ENCODE measurements around the gene RDH16.
"Not testable (repeated sequence)": the region's sequence is repeated elsewhere in the genome, so short reads cannot be mapped to it uniquely, and the experiment has no call there.

RDH16 gene

DNA sequence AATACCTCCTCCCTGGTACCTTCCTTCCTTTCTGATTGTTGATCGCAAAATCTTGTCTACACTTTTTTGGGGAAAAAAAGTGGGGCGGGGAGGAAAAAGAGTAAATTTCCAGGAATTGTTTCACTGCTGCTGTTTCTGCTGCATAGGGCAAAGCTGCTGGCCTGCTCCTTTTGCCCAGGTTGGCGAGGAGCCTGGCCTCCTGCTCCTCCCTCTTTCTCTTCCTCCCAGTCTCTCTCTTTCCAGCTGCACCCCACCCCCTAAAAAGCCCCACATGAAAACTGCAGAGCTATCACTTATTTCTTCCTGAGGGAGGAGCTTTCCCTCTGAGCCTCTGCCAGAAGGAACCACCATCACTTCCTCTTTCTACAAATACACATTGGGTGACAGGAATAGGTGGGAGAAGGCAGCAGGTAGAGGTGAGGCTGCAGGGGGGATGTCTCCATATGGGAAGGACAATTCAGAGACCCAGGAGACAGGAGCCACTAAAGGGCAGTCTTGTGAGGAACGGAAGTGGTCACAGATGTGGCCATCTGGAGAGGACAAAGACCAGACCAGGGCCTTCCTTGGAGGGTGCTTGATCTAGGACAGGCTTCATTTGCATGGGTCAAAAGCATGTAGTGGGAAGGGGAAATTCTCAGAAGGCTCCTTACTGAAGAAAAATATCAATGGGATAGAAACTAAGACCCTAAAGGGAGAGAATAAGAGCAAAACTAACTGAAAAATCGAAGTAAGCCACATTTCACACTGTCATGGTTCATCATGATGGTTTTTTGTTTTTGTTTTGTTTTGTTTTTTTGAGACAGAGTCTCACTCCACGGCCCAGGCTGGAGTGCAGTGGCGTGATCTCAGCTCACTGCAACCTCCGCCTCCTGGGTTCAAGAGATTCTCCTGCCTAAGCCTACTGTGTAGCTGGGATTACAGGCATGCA, 34.2 kb upstream of the RDH16 start:
- no peak for DNase-seq
- in situ Hi-C loops (cut with HindIII; ENCODE audit: low pct_ligation_motif_present, low pct_unique_long_range_greater_than_20kb, low sequenced_read_pairs), result no loop called here

DNA sequence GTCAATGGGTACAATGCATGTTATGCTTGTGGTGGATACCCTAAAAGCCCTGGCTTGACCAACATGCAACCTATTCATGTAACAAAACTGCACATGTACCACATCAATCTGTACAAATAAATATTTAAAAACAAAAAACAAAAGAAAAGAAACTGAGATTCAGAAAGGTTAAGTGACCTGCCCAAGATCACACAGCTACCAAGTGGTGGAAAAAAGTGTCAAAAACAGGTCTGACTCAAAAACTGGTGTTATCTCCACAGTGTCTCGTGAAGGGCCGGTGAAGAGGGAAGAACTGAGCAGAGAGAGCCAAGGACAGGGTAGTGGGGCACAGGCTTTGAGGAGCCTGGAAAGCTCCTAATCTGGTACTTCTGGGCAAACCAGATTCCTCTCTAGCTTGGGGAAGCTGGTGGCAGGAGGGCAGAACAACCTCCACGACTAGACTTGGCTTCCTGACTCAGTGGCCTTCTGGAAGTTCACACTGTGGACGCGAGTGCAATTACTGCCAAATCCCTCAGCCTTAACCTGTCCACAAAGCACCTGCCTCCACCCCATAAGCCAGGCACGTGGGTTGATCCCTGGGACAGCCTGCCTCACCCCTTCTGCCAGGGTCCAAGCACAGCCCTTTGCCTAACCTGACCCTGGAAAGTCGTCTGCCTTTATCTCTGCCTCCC, 33.4 kb upstream of the RDH16 start:
- in situ Hi-C loops (cut with HindIII; ENCODE audit: low pct_ligation_motif_present, low pct_unique_long_range_greater_than_20kb, low sequenced_read_pairs), result no loop called here
- no peak for DNase-seq

DNA sequence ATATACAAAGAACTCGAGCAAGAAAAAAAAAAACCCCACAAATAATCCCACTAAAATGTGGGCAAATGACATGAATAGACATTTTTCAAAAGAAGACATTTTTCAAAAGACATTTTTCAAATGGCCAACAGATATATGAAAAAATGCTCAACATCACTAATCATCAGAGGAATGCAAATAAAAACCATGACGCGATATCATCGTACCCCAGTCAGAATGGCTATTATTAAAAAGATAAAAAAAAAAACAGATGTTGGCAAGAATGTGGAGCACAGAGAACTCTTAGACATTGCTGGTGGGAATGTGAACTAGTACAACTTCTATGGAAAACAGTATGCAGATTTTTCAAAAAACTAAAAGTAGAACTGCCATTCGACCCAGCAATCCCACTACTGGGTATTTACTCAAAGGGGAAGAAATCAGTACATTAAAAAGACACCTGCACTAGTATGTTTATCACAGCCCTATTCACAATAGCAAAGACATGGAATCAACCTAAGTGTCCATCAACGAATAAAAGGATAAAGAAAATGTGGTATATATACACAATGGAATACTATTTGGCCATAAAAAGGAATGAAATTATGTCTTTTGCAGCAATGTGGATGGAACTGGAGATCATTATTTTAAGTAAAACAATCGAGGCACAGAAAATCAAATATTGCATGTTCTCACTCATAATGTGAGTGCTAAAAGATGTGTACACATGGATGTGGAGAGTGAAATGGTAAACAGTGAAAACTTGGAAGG, 32.6 kb upstream of the RDH16 start:
- in situ Hi-C loops (cut with HindIII; ENCODE audit: low pct_ligation_motif_present, low pct_unique_long_range_greater_than_20kb, low sequenced_read_pairs), result no loop called here
- no peak for DNase-seq

DNA sequence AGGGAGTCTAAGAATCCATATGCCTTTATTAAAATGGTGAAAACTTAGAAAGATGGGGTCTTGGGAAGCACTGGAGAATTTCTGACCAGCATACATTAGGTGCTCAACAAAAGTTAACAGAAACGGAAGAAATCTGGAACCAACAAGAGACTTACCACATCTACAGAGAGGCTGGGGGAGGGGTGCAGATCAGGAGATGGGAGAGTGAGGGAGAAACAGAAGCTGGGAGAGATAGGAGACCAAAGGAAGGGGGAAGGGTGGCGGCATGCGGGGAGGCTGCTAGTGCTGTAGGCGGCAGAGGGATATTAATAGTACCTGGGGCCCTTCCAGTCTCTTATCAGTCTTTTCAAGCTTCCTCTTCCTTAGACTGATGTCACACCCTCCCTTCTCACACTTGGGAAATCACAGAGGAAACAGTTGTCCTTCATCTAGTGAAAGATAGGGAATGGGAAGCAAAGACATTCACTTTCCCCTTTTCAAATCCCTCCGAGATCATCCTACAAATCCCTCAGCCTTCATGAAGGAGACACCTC, 30.9 kb upstream of the RDH16 start:
- in situ Hi-C loops (cut with HindIII; ENCODE audit: low pct_ligation_motif_present, low pct_unique_long_range_greater_than_20kb, low sequenced_read_pairs), result no loop called here

DNA sequence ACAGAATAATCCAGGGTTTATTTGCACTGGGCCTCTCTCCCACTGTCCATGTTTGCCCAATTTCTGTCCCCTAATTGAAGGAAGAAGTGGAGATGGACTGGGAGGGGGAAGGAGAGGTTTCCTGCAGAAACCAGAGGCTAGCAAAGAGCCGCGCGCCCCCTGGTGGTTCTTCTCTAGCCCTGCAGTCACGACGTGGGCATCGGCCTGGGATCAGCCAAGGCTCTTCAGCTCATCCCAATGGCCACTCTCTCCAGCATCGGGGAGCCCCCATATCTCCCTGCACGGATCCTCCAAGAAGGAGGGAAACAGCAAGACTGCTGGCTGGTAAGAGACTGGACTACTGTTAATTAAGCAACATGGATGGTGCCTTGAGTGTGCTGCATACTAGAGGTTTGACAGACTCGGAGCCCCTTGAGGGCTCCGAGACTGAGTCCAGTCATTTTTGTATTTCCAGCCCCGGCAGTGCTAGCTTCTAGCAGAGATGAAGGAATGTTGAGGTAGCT, 30.2 kb upstream of the RDH16 start:
- DNase-seq, result peak; percentile 80
- in situ Hi-C loops (cut with HindIII; ENCODE audit: low pct_ligation_motif_present, low pct_unique_long_range_greater_than_20kb, low sequenced_read_pairs), result no loop called here

More for the DNA sequence above, 30.9 kb upstream of the RDH16 start:
- DNase-seq, result no peak

DNA sequence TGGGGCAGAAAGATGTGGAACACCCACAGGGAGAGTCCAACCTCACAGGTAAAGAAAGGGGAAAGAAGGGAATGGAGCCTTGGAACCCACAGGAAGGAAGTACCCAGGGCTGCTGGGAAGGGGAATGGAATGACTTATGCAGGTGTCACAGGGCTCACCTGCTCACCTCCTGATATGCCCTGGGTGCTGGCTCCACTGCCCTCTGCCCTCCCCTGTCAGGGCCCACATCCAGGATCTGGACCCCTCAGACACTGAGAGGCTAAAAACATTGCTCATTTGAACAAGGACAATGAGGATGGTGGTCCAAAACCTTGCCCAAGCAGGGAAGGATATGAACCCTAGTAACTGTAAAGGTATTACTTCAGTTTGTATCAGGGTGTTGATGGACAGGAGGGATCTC, 29.6 kb upstream of the RDH16 start:
- in situ Hi-C loops (cut with HindIII; ENCODE audit: low pct_ligation_motif_present, low pct_unique_long_range_greater_than_20kb, low sequenced_read_pairs), result no loop called here
- no peak for DNase-seq

DNA sequence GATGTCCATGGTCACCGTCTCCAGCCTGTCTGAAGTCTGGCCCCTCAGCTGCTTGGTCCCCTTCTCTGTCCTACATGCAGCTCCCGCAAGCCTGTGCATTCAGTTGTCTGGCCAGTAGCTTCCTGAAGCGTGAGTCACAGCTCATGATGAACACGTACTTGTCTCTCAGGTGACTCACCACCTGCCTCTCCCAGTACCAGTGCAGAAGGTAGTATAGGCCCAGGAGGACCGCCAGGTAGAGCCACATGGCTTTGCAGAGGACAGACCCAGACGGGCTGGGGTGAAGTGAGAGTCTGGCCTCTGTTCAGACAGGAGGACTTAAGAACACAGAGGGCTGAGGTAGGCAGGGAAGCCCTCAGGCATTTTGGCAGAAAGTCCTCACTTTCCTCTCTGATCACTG, 28.3 kb upstream of the RDH16 start:
- in situ Hi-C loops (cut with HindIII; ENCODE audit: low pct_ligation_motif_present, low pct_unique_long_range_greater_than_20kb, low sequenced_read_pairs), result not testable (repeated sequence)
- peak; percentile 80 for DNase-seq

DNA sequence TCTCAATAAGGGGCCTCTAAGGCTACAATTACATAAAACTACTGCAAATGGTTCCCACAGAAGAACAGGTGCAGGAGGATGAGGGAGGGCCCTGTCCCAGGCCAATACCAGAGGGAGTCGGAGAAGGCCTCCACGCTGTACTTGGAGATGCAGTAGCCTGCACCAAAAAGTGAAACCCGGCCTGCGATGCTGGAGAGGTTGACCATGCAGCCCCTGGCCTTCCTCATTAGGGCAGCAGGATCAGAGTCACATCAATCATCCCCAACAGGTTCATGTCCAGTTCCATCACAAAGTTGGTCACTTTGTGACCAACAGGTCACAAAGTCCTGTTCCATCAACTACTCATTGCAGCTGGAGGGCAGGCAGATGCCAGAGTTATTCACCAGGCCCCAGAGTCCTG, 26.0 kb upstream of the RDH16 start:
- in situ Hi-C loops (cut with HindIII; ENCODE audit: low pct_ligation_motif_present, low pct_unique_long_range_greater_than_20kb, low sequenced_read_pairs), result no loop called here
- DNase-seq, result no peak

DNA sequence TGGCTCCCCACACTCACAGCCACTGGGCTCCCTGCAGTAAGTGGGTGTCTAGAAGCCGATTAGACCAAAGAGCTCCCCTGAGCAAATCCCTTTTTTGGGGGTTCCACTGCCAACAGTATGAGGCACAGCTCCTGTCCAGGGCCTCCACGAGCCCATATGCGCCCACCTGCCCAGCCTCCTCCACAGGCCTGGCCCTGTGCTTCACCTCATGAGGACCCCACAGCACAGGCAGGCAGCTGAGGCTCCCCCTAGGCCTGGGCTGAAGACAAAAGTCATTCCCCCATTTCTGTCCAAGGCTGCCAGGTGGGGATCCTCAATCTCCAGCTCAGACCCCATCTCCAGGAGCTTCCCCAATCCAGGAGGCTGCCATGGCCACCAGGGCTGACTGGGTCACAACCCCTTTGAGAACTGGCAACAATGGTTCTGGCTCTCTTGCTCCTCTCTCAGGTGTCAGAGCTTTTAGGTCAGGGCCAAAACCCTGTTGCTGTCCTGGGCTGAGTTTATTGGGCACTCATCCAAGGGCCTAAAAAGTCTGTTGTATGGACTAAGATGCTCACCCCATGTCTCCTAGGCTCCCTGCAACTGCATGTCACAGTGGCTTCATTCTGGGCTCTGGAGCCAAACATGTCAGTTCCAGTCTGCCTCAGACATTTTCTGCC, 25.3 kb upstream of the RDH16 start:
- DNase-seq; in situ Hi-C loops (cut with HindIII; ENCODE audit: low pct_ligation_motif_present, low pct_unique_long_range_greater_than_20kb, low sequenced_read_pairs): not testable (repeated sequence)

DNA sequence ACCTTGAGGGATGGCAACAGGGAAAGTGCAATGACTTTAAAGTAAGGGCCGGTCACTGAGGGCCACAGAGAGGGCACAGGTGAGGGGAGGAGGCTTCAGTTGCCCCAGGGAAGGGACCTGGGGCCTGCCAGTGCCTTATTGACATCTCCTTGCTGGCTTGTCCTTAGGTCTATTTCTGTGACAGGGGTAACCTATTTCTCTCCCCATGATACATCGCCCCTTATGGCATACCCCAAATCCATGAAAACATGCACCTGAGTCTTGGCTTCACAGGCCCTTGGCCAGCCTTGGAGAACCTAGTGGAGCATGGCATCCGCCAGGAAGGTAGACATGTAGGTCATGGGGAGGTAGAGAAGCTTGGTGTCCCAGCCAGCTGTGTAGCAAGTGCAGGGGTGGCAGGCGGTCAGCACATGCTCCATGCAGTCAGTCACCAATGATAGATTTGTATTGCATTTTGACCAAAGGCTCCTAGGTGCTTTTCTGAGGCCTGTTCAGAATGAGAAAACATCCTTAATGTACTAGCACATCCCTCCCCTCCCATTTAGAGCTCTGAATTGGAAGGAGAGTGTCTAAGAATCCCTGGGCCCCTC, 23.6 kb upstream of the RDH16 start:
- in situ Hi-C loops (cut with HindIII; ENCODE audit: low pct_ligation_motif_present, low pct_unique_long_range_greater_than_20kb, low sequenced_read_pairs), result no loop called here
- no peak for DNase-seq

DNA sequence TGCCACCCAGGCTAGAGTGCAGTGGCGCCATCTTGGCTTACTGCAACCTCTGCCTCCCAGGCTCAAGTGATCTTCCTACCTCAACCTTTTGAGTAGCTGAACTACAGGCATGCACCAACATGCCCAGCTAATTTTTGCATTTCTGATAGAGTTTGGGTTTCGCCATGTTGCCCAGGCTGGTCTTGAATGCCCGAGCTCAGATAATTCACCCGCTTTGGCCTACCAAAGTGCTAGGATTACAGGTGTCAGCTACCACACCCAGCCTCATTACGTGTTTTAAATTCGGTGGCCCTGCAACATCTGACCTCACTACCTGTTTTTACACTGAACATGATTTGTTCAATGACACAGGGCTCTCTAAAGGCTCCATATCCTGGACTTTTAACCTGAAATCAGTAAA, 22.9 kb upstream of the RDH16 start:
- in situ Hi-C loops (cut with HindIII; ENCODE audit: low pct_ligation_motif_present, low pct_unique_long_range_greater_than_20kb, low sequenced_read_pairs), result no loop called here
- no peak for DNase-seq

DNA sequence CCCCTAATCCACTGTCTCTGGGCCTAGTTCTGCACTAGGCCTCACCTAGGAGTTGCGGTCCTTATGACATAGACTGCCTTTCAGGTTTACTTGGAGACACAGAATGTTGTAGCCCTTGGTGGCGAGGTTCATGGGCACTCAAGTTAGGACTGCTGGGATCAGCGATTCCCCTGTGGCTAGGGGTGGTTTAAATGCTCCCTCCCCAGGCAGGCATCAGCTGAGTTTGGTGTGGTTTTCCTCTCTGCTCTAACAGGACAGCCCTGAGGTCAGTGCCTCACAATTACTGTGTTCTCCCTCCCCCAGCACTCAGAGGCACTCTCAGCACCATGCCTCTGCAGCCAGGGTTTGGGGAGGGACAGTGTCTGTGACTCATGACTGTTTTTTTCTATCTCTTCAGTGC, 22.2 kb upstream of the RDH16 start:
- in situ Hi-C loops (cut with HindIII; ENCODE audit: low pct_ligation_motif_present, low pct_unique_long_range_greater_than_20kb, low sequenced_read_pairs), result no loop called here
- DNase-seq, result no peak

DNA sequence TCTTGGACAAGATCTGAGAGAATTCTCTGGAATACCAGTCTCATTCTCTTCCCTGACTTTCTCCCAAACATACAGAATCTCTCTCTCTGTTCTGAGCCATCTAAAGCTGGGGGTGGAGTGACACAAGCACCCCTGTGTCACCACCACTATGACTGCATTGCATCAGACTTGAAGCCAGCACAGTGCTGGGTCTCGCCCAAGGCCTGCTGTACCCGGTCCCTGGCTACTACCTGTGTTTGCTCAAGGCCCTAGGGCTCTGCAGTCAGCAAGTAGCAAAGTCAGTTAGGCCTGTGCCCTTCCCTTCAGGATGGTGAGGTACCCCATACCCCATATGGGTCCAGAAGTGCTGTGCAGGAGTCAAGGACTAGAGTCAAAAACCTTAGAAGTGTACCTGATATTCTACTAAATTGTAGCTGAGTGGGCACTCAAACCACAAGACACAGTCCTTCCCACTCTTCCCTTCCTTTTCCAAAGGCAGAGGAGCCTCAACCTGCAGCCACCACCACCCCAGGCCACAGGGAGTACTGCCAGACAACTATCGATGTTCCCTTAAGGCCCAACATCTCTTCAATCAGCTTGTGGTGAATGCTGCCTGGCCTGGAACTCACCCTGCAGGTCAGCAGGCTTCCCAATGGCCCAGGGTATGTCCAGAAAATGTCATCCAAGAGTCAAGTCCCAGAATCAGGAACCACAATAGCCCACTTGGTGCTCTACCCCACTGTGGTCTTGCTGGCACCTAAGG, 21.2 kb upstream of the RDH16 start:
- in situ Hi-C loops (cut with HindIII; ENCODE audit: low pct_ligation_motif_present, low pct_unique_long_range_greater_than_20kb, low sequenced_read_pairs), result no loop called here
- no peak for DNase-seq

DNA sequence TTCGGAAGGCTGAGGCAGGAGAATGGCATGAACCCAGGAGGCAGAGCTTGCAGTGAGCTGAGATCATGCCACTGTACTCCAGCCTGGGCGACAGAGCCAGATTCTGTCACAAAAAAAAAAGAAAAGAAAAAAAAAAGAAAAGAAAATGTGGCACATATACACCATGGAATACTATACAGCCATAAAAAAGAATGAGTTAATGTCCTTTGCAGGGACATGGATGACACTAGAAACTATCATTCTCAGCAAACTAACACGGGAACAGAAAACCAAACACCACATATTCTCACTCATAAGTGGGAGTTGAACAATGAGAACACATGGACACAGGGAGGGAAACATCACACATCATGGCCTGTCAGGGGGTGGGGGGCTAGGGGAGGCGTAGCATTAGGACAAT, 20.0 kb upstream of the RDH16 start:
- DNase-seq; in situ Hi-C loops (cut with HindIII; ENCODE audit: low pct_ligation_motif_present, low pct_unique_long_range_greater_than_20kb, low sequenced_read_pairs): not testable (repeated sequence)

DNA sequence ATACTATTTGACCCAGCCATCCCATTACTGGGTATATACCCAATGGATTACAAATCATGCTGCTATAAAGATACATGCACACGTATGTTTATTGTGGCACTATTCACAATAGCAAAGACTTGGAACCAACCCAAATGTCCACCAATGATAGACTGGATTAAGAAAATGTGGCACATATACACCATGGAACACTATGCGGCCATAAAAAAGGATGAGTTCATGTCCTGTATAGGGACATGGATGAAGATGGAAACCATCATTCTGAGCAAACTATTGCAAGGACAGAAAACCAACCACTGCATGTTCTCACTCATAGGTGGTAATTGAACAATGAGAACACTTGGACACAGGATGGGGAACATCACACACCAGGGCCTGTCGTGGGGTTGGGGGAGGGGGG, 16.8 kb upstream of the RDH16 start:
- in situ Hi-C loops (cut with HindIII; ENCODE audit: low pct_ligation_motif_present, low pct_unique_long_range_greater_than_20kb, low sequenced_read_pairs); DNase-seq: not testable (repeated sequence)

DNA sequence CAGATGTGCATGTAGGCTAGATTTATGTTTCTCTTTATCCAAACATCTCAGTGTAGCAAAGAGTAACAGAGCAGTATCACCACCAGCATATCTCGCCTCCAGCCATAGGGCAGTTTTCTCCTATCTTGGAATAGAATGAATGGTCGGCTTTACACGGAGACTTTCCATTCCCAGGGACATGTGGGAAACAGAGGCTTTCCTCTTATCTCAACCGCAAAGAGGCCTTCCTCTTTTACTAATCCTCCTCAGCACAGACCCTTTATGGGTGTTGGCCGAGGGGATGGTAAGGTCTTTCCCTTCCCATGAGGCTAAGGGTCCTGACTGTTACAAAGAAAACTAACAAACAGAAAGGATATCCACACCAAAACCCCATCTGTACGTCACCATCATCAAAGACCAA, 11.5 kb upstream of the RDH16 start:
- DNase-seq; in situ Hi-C loops (cut with HindIII; ENCODE audit: low pct_ligation_motif_present, low pct_unique_long_range_greater_than_20kb, low sequenced_read_pairs): not testable (repeated sequence)

DNA sequence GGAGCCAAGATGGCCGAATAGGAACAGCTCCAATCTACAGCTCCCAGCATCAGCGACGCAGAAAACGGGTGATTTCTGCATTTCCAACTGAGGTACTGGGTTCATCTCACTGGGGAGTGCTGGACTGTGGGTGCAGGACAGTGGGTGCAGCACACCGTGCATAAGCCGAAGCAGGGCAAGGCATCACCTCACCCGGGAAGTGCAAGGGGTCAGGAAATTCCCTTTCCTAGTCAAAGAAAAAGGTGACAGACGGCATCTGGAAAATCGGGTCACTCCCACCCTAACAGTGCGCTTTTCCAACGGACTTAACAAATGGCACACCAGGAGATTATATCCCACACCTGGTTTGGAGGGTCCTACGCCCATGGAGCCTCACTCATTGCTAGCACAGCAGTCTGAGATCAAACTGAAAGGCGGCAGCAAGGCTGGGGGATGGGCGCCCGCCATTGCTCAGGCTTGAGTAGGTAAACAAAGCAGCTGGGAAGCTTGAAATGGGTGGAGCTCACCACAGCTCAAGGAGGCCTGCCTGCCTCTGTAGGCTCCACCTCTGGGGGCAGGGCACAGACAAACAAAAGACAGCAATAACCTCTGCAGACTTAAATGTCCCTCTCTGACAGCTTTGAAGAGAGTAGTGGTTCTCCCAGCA, 8.7 kb upstream of the RDH16 start:
- in situ Hi-C loops (cut with HindIII; ENCODE audit: low pct_ligation_motif_present, low pct_unique_long_range_greater_than_20kb, low sequenced_read_pairs); DNase-seq: not testable (repeated sequence)

All from ACHN (cell line).